Prostate gland (tissue), 2 donors: ENCODE measurements around the gene ADAM22. TPM values are rescaled to one million over a fixed set of nuclear protein-coding genes. Genes with fewer than 3 reads are reported as not detected.

Source experiments
- DNase-seq: peaks from one replicate; pipeline ENCODE4 v3.0.0-alpha.2; 2019; ENCODE audit warnings: low spot score
- H3K27ac ChIP-seq, 2 donors: fragments of 200-600 bp; sonication (generic); 2 replicates each; pipeline ENCODE4 v1.5.1; 2017 to 2019
- H3K27me3 ChIP-seq: fragments of 200-600 bp; sonication (generic); replicated peaks from 2 replicates; pipeline ENCODE4 v1.5.1; 2019; ENCODE audit not compliant: insufficient read depth
- H3K36me3 ChIP-seq, 2 donors: fragments of 200-600 bp; sonication (generic); 1 replicate in 1 of 2; 2 replicates in 1 of 2; pipeline versions ENCODE4 v1.5.1 to v1.8.1; 2017 to 2019
- H3K4me1 ChIP-seq: fragments of 200-600 bp; sonication (generic); replicated peaks from 2 replicates; pipeline ENCODE4 v1.5.1; 2019
- H3K4me3 ChIP-seq, 2 donors: fragments of 200-600 bp; sonication (generic); 2 replicates each; pipeline ENCODE4 v1.5.1; 2017 to 2019
- H3K9me3 ChIP-seq: fragments of 200-600 bp; sonication (generic); 2 replicates; pipeline ENCODE4 v1.5.1; 2017
- POLR2A ChIP-seq: fragments of 450-650 bp; IDR thresholded peaks from one replicate; pipeline ENCODE4 v1.6.1; 2016; ENCODE audit warnings: antibody characterized with exemption, mild to moderate bottlenecking
- POLR2AphosphoS5 ChIP-seq: sonication (generic); formaldehyde crosslinking; IDR thresholded peaks from one replicate; pipeline ENCODE4 v1.6.1; 2017; ENCODE audit warnings: antibody characterized with exemption
- WGBS: methylation state at CpG from one replicate; pipeline ENCODE4 v1.1.5; 2018; 5-methylcytosine and 5-hydroxymethylcytosine counted together
- intact Hi-C: fragments of 100-400 bp; cut with DNase I; formaldehyde crosslinking; loops from one replicate; pipeline ENCODE4 v1.14.2; 2022
- total RNA-seq, 2 donors: library from RNA; depleted of rRNA; stranded (reverse); fragments of >200 nt; gene quantifications; one replicate each; pipeline ENCODE4 v1.1.0, GENCODE V29; 2016
- TF ChIP-seq, protein P1 (sequence below), 4 experiments: fragments of 200-600 bp in 2 of 4; fragments of 450-650 bp in 2 of 4; sonication (generic) in 2 of 4; IDR thresholded peaks; 1 replicate in 3 of 4; 2 replicates in 1 of 4; pipeline ENCODE4 v1.5.1; 2016 to 2019; ENCODE audit warnings: antibody characterized with exemption in 4 of 4, mild to moderate bottlenecking in 2 of 4, moderate library complexity in 2 of 4

The ADAM22 gene
- total RNA-seq, 2 donors from 2014 or later = 8.4 to 8.5 TPM

DNA sequence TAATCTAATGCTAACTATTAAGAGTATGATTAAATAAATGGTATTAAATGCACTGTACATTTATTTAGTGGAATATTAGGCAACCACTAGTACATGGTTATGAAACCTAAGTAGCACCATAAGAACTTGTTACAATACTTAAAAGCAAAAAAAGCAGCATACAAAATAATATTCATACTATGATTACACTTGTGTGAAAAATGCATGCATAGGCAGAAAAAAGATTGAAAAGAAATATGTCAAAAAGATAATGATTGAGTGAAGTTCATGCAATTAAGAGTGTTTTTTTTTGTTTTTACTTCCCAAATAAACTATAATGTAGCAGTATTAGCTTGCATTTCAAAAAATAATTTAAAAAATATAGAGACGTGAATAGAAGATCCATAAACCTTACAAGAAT, 305.8 kb downstream of the ADAM22 start:
- H3K4me3 ChIP-seq = no peak overlapping the region
- no peak for DNase-seq
- WGBS = 91% methylated on average over 1 of the region's 1 CpG
- no peaks in the 10 kb centered on the region for H3K4me1 ChIP-seq
- H3K27ac ChIP-seq = no peak overlapping the region
- H3K9me3 ChIP-seq = no peaks in the 10 kb centered on the region
- H3K27me3 ChIP-seq = no peaks in the 10 kb centered on the region
- intact Hi-C loops = no loop called here
- TF ChIP-seq POLR2AphosphoS5 (no peak), POLR2A (no peak)
- TF ChIP-seq, protein P1, sequence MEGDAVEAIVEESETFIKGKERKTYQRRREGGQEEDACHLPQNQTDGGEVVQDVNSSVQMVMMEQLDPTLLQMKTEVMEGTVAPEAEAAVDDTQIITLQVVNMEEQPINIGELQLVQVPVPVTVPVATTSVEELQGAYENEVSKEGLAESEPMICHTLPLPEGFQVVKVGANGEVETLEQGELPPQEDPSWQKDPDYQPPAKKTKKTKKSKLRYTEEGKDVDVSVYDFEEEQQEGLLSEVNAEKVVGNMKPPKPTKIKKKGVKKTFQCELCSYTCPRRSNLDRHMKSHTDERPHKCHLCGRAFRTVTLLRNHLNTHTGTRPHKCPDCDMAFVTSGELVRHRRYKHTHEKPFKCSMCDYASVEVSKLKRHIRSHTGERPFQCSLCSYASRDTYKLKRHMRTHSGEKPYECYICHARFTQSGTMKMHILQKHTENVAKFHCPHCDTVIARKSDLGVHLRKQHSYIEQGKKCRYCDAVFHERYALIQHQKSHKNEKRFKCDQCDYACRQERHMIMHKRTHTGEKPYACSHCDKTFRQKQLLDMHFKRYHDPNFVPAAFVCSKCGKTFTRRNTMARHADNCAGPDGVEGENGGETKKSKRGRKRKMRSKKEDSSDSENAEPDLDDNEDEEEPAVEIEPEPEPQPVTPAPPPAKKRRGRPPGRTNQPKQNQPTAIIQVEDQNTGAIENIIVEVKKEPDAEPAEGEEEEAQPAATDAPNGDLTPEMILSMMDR (IDR thresholded peaks at IDR 0.05) = no peak
- H3K36me3 ChIP-seq = no peaks in the 10 kb centered on the region

DNA sequence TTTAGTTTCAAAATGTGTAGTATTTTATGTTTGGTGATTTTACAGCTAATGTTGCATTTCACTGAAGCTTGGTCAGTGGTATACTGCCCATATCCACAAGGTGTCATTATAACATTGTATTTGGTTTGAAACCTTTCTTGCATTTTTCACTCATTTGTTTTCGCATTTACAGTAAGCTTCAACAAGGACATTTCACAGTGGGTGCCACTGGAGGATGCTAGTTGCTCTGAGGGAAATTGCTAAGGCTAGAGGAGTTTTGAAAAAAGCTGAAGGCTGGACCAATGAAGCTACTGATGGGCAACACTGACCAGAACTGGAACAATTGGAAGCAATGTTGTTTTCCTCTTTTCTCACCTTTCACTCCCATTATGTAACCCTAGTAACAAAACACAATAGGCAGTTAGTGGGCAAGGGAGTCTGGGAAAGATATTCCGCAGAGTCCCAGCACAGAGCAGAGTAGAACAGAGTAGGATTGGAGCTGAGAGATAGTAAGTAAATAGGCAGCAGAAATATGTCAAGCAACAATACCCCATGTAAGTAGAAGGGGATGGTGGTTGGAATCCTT, 309.4 kb downstream of the ADAM22 start:
- no peaks in the 10 kb centered on the region for H3K27me3 ChIP-seq
- TF ChIP-seq POLR2A (no peak), POLR2AphosphoS5 (peak; percentile 43)
- TF ChIP-seq, protein P1 (IDR thresholded peaks at IDR 0.05) = peak in 3 of 4 experiments; percentile 67 to 89 (median 87)
- H3K27ac ChIP-seq = no peak overlapping the region
- H3K9me3 ChIP-seq = no peaks in the 10 kb centered on the region
- no peak overlapping the region for H3K4me3 ChIP-seq
- WGBS = 34% methylated on average over 2 of the region's 2 CpGs
- H3K36me3 ChIP-seq = no peaks in the 10 kb centered on the region
- H3K4me1 ChIP-seq = no peaks in the 10 kb centered on the region
- DNase-seq = peak; percentile 30
- intact Hi-C loops = no loop called here

DNA sequence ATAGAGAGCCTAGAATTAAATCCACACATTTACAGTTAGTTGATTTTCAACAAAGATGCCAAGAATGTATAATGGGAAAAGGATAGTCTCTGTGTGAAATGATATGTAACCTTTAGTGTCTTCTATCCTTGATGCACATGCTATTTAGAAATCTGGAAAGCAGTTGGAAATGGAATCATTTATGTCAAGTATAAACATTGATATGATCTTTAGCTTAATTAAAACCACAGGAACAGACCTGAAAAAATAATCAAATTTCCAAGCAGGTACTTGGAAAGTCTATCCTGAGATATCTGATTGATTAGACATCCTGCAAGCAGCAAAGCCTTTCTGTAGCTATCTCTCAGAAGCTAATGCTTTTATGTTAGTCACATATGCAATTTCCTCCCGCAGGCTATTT, 310.2 kb downstream of the ADAM22 start:
- DNase-seq = no peak
- Histone ChIP-seq H3K27me3 (no peaks in the 10 kb centered on the region), H3K4me1 (no peaks in the 10 kb centered on the region), H3K27ac (no peak overlapping the region), H3K36me3 (no peaks in the 10 kb centered on the region), H3K4me3 (no peak overlapping the region), H3K9me3 (no peaks in the 10 kb centered on the region)
- WGBS = 100% methylated on average over 1 of the region's 1 CpG
- TF ChIP-seq POLR2AphosphoS5 (no peak), POLR2A (no peak)
- TF ChIP-seq, protein P1 (IDR thresholded peaks at IDR 0.05) = no peak
- intact Hi-C loops = no loop called here

Other genes with a start within 250 kb of the ADAM22 start
- 10 to 100 TPM; 19.5 to 33.9 TPM for gene SLC25A40, start 57.9 kb upstream of the ADAM22 start, total RNA-seq
- gene DBF4, start 57.8 kb upstream of the ADAM22 start, total RNA-seq = 10 to 100 TPM; 11.0 to 24.9 TPM